CD14-positive monocyte (primary cell): ENCODE data around the gene GPR21. TPM values are rescaled to one million over a fixed set of nuclear protein-coding genes. Genes with fewer than 3 reads are reported as not detected.
A peak's percentile ranks its signal among the peaks of the same experiment; 100 is the strongest.

ENCODE experiments used
- DNase-seq, 3 donors: peaks; one replicate each; pipeline ENCODE4 v3.0.0-alpha.2; 2011 to 2022
- H2AFZ ChIP-seq: 2 replicates; pipeline ENCODE4 v1.6.0; 2012; ENCODE audit warnings: mild to moderate bottlenecking, low read depth, low read length, inconsistent platforms; ENCODE audit not compliant: insufficient read depth, poor library complexity, severe bottlenecking
- H3K27ac ChIP-seq, 2 donors: 1 replicate in 1 of 2; 2 replicates in 1 of 2; pipeline ENCODE4 v1.5.1; 2012 to 2013; ENCODE audit warnings: low read length in 2 of 2, control low read depth in 1 of 2, inconsistent platforms in 1 of 2, low read depth in 1 of 2, mild to moderate bottlenecking in 1 of 2
- H3K27me3 ChIP-seq, 2 donors: one replicate each; pipeline versions ENCODE4 v1.6.0 to v1.6.1; 2011 to 2013; ENCODE audit warnings: low read length in 2 of 2; ENCODE audit not compliant: control insufficient read depth in 2 of 2, insufficient read depth in 2 of 2
- H3K36me3 ChIP-seq, 2 donors: replicated peaks in 1 of 2; 1 replicate in 1 of 2; 2 replicates in 1 of 2; pipeline versions ENCODE4 v1.5.1 to v1.6.1; 2012 to 2013; ENCODE audit warnings: low read length in 2 of 2, control low read depth in 1 of 2, inconsistent platforms in 1 of 2, mild to moderate bottlenecking in 1 of 2; ENCODE audit not compliant: insufficient read depth in 2 of 2, control insufficient read depth in 1 of 2
- H3K4me1 ChIP-seq, 2 donors: 1 replicate in 1 of 2; 2 replicates in 1 of 2; pipeline versions ENCODE4 v1.5.1 to v1.6.1; 2012 to 2013; ENCODE audit warnings: low read length in 2 of 2, control low read depth in 1 of 2, inconsistent platforms in 1 of 2, mild to moderate bottlenecking in 1 of 2, moderate library complexity in 1 of 2; ENCODE audit not compliant: insufficient read depth in 2 of 2, control insufficient read depth in 1 of 2
- H3K4me2 ChIP-seq: replicated peaks from 2 replicates; pipeline ENCODE3; 2012; ENCODE audit warnings: low read length, moderate library complexity, mild to moderate bottlenecking; ENCODE audit not compliant: poor library complexity, severe bottlenecking; ENCODE audit errors: extremely low read depth
- H3K4me3 ChIP-seq, 3 experiments: fragments of 200-600 bp in 1 of 3; sonication (generic) in 1 of 3; replicated peaks in 1 of 3; 1 replicate in 2 of 3; 2 replicates in 1 of 3; pipeline ENCODE4 v1.5.1; 2011 to 2013; ENCODE audit warnings: low read length in 3 of 3, mild to moderate bottlenecking in 3 of 3, control low read depth in 2 of 3, low read depth in 2 of 3, inconsistent platforms in 1 of 3, moderate library complexity in 1 of 3
- H3K79me2 ChIP-seq: 2 replicates; pipeline ENCODE4 v1.6.0; 2012; ENCODE audit warnings: mild to moderate bottlenecking, control low read depth, inconsistent platforms, low read length, moderate library complexity; ENCODE audit not compliant: insufficient read depth
- H3K9ac ChIP-seq: 2 replicates; pipeline ENCODE4 v1.6.0; 2017; ENCODE audit warnings: low read length, mild to moderate bottlenecking; ENCODE audit not compliant: insufficient read depth, poor library complexity, severe bottlenecking
- H3K9me3 ChIP-seq, 2 donors: replicated peaks in 1 of 2; 1 replicate in 1 of 2; 2 replicates in 1 of 2; pipeline versions ENCODE4 v1.5.1 to v1.6.1; 2012 to 2013; ENCODE audit warnings: low read length in 2 of 2, control low read depth in 1 of 2; ENCODE audit not compliant: control insufficient read depth in 1 of 2, insufficient read depth in 1 of 2
- H4K20me1 ChIP-seq: 2 replicates; pipeline ENCODE4 v1.6.0; 2012; ENCODE audit warnings: mild to moderate bottlenecking, low read length, control low read depth, moderate library complexity; ENCODE audit not compliant: insufficient read depth
- H3K27ac Mint-ChIP-seq, 7 donors: one replicate each; pipeline ENCODE4 v1.8.0; 2020; ENCODE audit warnings: mild to moderate bottlenecking in 7 of 7, mixed read lengths in 7 of 7, moderate library complexity in 6 of 7, inconsistent platforms in 2 of 7
- H3K27me3 Mint-ChIP-seq, 3 donors: one replicate each; pipeline ENCODE4 v1.8.0; 2021 to 2022; ENCODE audit warnings: low read depth in 3 of 3, mild to moderate bottlenecking in 3 of 3, mixed read lengths in 3 of 3, moderate library complexity in 3 of 3, inconsistent platforms in 1 of 3
- H3K36me3 Mint-ChIP-seq, 2 donors: one replicate each; pipeline ENCODE4 v1.8.0; 2020; ENCODE audit warnings: mixed read lengths in 2 of 2, inconsistent platforms in 1 of 2, mild to moderate bottlenecking in 1 of 2
- H3K4me1 Mint-ChIP-seq: one replicate; pipeline ENCODE4 v1.8.0; 2020; ENCODE audit warnings: mild to moderate bottlenecking, mixed read lengths
- H3K4me3 Mint-ChIP-seq, 2 donors: one replicate each; pipeline ENCODE4 v1.8.0; 2020; ENCODE audit warnings: mild to moderate bottlenecking in 2 of 2, mixed read lengths in 2 of 2, moderate library complexity in 1 of 2
- H3K9me3 Mint-ChIP-seq, 7 donors: one replicate each; pipeline ENCODE4 v1.8.0; 2020 to 2022; ENCODE audit warnings: mixed read lengths in 7 of 7, mild to moderate bottlenecking in 6 of 7, moderate library complexity in 6 of 7, inconsistent platforms in 2 of 7
- WGBS: methylation state at CpG from one replicate; pipeline ENCODE4 v1.1.5; 2013; ENCODE audit warnings: missing lambda C conversion rate; ENCODE audit not compliant: insufficient coverage; 5-methylcytosine and 5-hydroxymethylcytosine counted together
- intact Hi-C, 2 donors: fragments of 100-400 bp; cut with micrococcal nuclease; formaldehyde crosslinking; loops; one replicate each; pipeline versions ENCODE4 v1.15.0 to v1.15.1; 2023
- polyA plus RNA-seq, 3 donors: library from polyadenylated mRNA; depleted of rRNA in 1 of 3; unstranded in 2 of 3; stranded (reverse) in 1 of 3; fragments of 300-500 nt in 2 of 3; fragments of >200 nt in 1 of 3; fragmentation: Illumina TruSeq in 2 of 3; gene quantifications; 1 replicate in 2 of 3; 2 replicates in 1 of 3; pipeline ENCODE4 v1.2.3, GENCODE V29; 2012 to 2021
- TF ChIP-seq, protein P1 (sequence below): fragments of 200-600 bp; IDR thresholded peaks from one replicate; pipeline ENCODE4 v1.8.0; 2022; ENCODE audit warnings: antibody characterized with exemption, mild to moderate bottlenecking

Gene GPR21
- polyA plus RNA-seq, 3 donors = 0.39 TPM; not detected in 2

DNA sequence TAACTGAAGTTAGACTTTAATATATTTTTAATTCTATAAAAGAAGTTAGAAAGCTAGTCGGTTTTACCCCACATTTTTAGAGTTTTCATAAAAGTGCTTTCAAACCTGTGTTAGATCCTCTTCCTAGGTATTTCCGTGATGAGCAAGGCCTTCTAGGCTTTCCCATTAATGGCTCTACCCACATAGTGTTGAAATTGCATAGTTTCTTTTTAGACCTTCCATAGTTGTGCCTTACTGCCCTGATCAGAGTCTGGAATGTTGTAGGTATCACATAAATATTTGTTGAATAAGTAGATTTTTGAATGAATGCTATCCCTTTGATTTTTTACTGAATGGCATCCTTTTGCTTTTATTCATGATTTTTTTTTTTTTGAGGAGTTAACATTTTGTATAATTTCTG is 45.3 kb upstream of the GPR21 start:
- H3K27ac Mint-ChIP-seq = no peak overlapping the region
- peaks cover 39 to 57% of the 10 kb centered on the region in 2 donors for H3K36me3 Mint-ChIP-seq
- H3K4me1 ChIP-seq = no peaks in the 10 kb centered on the region
- H3K27ac ChIP-seq = no peak overlapping the region
- H3K4me2 ChIP-seq = no peak overlapping the region
- H3K4me3 Mint-ChIP-seq = no peak overlapping the region
- H3K9me3 ChIP-seq = no peaks in the 10 kb centered on the region
- H3K27me3 ChIP-seq = no peaks in the 10 kb centered on the region
- H3K4me3 ChIP-seq = no peak overlapping the region
- DNase-seq = no peak
- no peaks in the 10 kb centered on the region for H3K79me2 ChIP-seq
- intact Hi-C loops = no loop called here
- no peaks in the 10 kb centered on the region for H3K4me1 Mint-ChIP-seq
- H4K20me1 ChIP-seq = peaks cover 7% of the 10 kb centered on the region
- H3K9ac ChIP-seq = no peak overlapping the region
- no peaks in the 10 kb centered on the region for H3K27me3 Mint-ChIP-seq
- TF ChIP-seq, protein P1, sequence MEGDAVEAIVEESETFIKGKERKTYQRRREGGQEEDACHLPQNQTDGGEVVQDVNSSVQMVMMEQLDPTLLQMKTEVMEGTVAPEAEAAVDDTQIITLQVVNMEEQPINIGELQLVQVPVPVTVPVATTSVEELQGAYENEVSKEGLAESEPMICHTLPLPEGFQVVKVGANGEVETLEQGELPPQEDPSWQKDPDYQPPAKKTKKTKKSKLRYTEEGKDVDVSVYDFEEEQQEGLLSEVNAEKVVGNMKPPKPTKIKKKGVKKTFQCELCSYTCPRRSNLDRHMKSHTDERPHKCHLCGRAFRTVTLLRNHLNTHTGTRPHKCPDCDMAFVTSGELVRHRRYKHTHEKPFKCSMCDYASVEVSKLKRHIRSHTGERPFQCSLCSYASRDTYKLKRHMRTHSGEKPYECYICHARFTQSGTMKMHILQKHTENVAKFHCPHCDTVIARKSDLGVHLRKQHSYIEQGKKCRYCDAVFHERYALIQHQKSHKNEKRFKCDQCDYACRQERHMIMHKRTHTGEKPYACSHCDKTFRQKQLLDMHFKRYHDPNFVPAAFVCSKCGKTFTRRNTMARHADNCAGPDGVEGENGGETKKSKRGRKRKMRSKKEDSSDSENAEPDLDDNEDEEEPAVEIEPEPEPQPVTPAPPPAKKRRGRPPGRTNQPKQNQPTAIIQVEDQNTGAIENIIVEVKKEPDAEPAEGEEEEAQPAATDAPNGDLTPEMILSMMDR = no peak
- H3K36me3 ChIP-seq = peaks cover 54 to 81% of the 10 kb centered on the region in 2 donors
- no peaks in the 10 kb centered on the region for H3K9me3 Mint-ChIP-seq
- WGBS = no CpG with 5 or more reads among the region's 2 CpGs
- H2AFZ ChIP-seq = no peak overlapping the region

DNA sequence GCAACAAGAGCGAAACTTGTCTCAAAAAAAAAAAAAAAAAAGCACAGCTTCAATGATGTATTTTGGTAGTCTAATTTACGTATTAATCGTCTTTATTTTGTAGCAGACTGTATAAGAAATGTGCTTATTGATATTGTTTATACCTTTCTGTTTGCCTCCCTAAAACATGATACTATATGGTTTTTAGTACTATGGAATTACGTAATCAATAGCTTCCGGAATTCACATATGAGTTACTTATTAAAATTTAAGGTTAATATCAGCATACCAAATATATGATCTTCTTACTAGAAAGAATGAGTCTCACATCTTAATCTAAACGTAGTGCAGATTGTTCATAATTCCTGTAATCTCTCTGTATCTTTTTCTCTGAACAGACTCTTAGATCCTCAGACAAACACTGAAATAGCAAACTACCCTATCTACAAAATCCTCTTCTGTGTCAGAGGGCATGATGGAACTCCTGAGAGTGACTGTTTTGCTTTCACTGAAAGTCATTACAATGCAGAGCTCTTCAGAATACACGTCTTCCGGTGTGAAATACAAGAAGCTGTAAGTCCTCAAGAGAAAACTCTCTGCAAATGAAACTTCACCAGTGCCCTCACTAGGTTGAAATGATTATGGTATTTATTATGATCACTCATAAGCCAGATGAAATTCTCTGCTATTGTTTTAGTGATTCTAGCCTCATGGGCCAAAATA is 44.4 kb upstream of the GPR21 start:
- Mint-ChIP-seq H3K27me3 (no peaks in the 10 kb centered on the region), H3K36me3 (peaks cover 44 to 64% of the 10 kb centered on the region in 2 donors), H3K27ac (peak overlapping the region in 1 of 7 donors; percentile 10), H3K9me3 (no peaks in the 10 kb centered on the region), H3K4me3 (no peak overlapping the region), H3K4me1 (no peaks in the 10 kb centered on the region)
- Histone ChIP-seq H3K4me2 (no peak overlapping the region), H3K4me3 (no peak overlapping the region), H4K20me1 (no peaks in the 10 kb centered on the region), H3K9me3 (no peaks in the 10 kb centered on the region), H3K36me3 (peaks cover 53 to 84% of the 10 kb centered on the region in 2 donors), H2AFZ (no peak overlapping the region), H3K9ac (no peak overlapping the region), H3K4me1 (no peaks in the 10 kb centered on the region), H3K27me3 (no peaks in the 10 kb centered on the region), H3K27ac (peak overlapping the region in 1 of 2 donors; percentile 48), H3K79me2 (no peaks in the 10 kb centered on the region)
- DNase-seq = no peak
- TF ChIP-seq, protein P1 = no peak
- WGBS = no CpG with 5 or more reads among the region's 8 CpGs
- intact Hi-C loops = no loop called here
